GM19238 (cell line): ENCODE results near the gene RHBDD3.

Experiments used
- DNase-seq: peaks from one replicate; pipeline ENCODE4 v3.0.0; 2011; ENCODE audit warnings: low spot score; ENCODE audit not compliant: insufficient read length

Gene RHBDD3

DNA sequence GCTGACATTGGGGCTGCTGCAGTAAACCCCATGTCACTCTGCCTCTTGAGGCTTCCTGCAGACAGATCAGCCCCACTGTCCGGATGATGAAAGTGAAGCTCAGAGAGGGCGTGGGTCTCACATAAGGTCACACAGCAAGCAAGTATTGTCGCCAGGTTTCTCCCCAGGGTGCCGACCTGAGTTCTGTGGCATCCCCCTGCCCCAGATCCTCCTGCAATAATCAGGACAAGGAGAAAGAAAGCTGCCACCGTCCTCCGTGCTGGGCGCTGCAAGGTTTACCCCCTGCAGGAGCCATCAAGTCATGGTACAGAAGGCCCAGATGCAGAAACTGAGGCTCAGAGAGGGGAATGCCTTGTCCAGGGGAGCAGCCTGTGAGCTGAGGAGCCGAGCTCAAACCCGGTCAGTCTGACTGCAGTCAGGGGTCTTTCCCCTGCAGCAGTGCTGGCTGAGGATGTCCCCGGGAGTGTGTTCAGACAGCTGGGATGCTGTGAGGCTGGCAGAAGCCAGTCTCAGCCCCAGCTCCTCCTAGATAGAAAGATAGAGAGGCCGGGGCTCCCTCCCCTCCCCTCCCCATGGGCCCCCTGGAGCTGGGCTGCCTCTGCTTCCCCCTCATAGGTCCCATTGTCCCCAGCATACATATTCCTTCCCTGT is 48.9 kb downstream of the RHBDD3 start:
- DNase-seq: peak; percentile 1

DNA sequence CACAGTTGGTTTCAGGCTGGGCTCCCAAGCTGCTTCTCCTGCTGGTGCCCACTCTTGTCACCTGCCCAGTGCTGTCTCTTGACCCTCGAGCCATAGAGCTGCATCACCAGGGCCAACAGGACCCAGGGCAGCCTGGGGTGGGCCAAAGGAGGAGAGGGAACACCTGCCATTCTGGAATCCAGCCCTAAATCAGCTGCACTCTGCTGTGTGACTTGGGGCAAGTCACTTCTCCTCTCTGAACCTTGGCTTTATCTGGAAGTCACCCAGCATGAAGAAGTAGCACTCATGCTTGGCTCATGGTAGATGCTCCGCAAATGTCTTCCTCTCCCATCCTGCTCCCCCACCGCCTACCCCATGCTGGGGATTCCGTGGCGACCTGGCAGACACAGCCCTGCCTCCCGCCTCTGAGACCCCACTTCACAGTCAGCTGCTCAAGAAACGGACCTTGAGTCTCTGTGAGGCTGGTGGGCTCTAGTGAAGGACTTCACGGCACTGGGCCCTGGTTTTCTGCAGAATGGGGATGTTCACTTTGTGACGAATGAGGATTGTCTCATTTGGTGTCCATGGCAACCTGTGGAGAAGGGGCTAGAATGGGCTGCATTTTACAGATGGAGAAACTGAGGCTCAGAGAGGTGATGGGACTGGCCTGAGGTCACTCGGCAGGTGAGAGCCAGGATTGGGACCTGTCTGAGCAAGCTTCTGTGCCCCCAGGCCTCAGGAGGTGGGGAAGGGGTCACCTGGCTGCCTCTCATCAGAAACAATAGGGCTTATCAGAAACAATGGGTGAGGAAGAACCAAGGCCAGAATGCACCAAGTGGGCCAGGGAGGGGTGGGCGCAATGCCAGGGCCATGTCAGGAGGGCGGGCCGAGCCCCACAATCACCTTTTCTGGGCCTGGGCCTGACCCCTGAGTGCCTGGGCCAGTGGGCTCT is 49.7 kb downstream of the RHBDD3 start:
- no peak for DNase-seq

DNA sequence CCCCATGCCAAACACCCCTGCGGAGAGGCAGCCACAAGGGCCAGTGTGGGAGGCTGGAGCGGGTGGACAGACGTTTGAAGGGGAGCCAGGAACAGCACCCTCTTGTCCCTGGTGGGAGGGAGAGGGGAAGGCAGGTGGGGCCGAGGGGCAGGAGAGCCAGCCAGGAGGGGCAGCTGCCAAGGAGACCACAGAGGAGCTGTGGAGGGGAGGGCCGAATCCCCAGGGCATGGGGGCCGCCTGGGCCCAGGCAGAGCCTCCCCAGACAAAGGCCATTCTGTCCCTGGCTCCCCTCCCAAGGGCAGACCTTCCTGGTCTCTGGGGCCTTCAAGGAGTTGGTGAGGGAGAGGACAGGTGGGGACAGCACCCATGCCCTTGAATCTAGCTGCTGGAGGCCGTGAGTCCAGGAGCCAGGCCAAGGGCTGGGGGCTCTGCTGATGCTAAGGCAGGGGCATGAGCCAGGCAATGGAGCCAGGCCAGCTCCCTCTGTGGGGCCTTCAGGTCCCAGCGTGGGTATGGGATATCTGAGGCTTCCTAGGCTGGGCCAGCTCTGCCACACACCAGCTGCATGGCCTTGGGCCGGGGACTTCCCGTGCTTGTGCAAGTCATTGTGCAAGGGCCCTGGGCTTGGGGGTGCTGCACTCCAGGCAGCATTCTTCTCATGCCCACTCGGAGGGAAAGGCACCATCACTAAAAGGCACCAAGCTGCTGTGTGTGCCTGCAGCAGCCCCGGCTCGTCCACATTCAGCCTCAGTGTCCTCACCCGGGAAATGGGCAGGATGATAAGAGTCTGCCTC is 50.7 kb downstream of the RHBDD3 start:
- DNase-seq: peak; percentile 2

DNA sequence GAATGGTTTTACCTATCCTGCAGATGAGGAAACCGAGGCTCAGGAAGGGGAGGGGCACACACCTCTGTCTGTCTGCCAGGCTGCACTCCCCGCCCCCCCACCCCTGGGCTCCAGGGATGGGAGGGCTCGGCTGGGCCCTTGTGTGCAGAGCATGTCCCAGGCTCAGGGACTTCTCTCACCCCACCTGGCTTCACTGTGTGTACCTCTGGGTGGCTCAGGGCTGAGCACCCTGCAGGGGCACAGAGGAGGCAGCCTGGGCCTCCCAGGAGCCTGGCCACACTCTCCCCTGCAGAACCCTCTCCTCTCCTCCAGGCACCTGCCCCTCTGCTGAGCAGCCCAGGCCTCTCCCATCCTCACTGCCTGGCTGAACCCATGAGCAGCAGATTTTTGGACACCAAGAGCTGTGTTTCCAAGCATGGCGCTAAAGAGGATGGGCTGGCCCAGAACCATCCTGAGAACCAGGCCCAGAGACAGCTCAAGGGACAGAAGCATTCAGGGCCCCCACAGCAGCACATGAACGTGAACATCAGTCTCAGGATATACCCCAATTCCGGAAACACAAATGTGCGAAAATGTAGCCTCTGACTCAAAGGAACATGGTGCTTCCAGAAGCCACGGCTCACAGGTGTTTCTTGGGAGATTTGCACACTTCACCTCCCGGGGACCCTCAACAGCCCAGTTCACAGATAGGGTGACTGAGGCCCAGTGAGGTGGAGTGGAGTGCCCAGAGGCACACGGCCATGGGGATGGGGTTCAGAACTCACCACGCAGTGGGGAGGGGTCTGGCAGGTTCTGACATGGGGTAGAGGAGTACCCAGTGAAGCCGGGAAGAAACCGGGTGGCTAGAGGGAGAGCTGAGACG is 51.5 kb downstream of the RHBDD3 start:
- peak; percentile 1 for DNase-seq

DNA sequence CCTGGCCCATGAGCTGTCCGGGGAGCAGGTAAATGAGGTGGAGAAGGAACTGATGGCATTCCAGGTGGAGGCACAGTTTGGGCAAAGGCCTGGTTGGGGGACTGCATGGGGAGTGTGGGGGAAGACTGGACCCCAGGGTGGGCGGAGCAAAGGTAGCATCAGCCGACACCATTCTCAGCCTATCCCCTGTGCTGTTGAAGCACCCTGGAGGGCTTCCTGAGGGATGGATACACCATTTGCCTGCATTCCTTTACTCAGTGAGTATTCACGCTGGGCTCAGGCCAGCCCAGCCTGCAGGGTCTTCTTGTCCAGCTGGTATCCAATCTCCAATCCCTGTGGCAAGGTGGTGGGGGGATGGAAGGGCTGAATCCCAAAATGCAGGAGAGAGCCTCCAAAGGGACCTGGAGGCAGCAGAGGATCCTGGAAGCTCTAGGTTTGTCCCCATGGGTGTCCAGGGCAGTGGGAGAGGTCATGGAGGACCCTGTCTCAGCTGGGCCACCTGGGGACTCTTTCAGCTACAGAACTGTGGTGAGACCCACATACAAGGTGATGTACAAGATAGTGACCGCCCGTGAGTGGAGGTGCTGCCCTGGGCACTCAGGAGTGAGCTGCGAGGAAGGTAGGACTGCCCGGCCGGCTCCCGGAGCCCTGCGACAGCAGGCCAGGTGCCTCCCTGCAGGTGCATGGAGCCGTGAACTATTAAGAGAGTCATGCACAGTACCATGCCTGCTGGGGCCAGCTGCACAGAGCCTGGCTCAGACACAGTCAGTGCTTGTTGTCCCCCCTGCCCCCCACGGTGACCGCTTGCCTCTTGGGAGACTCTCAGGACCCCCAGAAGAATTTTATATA is 52.5 kb downstream of the RHBDD3 start:
- DNase-seq: peak; percentile 1

DNA sequence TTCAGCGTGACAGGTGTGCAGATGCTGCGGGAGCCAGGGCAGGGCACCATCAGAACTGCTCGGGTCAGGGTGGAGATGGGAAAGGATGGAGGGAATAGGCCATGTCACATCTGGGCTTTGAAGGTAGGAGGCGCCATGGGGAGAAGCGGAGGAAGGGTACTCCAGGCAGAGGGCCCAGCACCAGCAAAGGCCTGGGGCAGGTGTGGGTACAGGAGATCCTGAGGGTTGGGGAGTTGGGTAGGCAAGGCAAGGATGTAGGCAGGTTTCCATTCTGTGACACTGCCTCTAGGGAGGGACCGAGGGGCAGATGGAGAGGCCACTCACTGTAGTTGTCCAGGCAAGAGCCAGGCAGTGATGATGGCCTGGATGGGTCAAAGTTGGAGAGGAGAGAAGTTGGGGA is 53.5 kb downstream of the RHBDD3 start:
- no peak for DNase-seq

DNA sequence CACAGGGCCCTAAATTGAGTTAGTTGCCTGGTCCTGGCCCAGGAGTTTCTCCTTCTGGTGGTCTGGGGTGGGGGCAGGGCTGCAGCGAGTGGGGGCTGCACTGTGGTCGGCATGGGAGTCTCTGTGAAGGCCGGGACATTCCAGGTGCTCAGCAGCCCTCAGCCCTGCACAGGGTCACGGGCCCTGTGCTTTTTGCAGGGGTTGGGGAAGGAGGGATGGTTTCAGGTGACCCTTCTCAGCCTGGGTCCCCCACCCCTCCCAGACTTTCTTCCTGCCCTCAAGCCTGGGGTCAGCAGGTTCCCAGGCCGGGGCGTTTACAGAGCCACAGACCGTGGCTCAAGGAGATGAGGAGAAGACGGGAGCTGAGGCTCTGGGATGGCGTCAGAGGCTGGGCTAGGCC is 54.3 kb downstream of the RHBDD3 start:
- no peak for DNase-seq

DNA sequence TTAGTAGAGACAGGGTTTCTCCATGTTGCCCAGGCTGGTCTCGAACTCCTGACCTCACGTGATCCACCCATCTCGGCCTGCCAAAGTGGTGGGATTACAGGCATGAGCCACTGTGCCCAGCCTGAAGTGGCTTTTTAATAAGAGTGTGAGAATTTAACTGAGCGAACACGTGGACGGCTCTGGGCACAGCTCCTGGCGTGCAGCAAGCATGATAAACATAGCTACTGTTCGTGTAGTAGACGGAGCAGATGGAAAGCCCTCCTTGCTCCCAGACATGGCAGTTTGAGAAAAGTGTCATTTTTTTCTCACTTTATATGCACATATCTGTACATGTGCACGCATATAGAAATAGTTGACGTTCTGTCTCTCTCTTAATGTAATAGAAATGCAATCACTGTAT is 55.0 kb downstream of the RHBDD3 start:
- no peak for DNase-seq

DNA sequence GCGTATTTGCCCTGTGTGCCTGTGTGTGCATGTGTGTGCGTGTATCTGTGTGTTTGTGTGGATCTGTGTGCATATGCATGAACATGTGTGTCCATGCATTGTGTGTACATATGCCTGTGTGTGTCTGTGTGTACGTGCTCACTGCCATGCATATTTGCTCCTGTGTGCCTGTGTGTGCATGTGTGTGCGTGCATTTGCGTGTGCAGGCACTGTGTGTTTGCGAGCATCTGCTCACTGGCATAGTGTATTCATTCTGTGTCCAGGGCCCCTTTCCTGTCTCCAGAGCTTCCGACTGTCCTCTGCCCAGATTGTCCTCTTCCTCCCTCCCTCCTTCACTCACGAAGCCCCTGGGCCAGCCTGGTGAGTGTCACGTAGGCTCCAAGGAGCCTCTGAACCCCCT is 56.3 kb downstream of the RHBDD3 start:
- no peak for DNase-seq

DNA sequence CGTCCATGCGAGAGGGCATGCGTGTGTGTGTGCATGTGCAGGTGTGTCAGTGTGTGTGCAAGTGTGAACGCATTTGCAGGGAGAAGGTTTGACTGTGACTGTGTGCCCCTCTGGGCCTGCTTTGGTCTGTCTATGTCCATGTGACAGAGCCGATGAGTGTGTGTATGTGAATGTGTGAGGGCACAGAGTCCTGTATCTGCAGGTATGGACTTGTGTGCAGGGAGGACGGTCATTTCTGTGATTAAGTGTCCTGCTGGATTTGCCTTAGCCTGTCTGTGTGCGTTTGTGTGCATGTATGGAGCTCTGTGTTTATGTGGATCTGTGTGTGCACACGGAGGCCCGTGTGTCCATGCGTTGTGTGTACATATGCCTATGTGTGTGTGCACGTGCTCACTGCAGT is 56.7 kb downstream of the RHBDD3 start:
- no peak for DNase-seq
